Testis (tissue), 3 donors: ENCODE data around the gene PRKG1. TPM values are rescaled to one million over a fixed set of nuclear protein-coding genes. Genes with fewer than 3 reads are reported as not detected.

Source experiments
- DNase-seq: peaks from one replicate; pipeline ENCODE4 v3.0.0-alpha.2; 2019
- H3K27ac ChIP-seq, 2 donors: fragments of 200-600 bp; sonication (generic); one replicate each; pipeline ENCODE4 v1.5.1; 2019
- H3K27me3 ChIP-seq: fragments of 200-600 bp; sonication (generic); one replicate; pipeline ENCODE4 v1.5.1; 2019
- H3K36me3 ChIP-seq: fragments of 200-600 bp; sonication (generic); one replicate; pipeline ENCODE4 v1.5.1; 2017; ENCODE audit warnings: low read depth; ENCODE audit errors: missing control alignments
- H3K4me1 ChIP-seq: fragments of 200-600 bp; sonication (generic); one replicate; pipeline ENCODE4 v1.5.1; 2019
- H3K4me3 ChIP-seq, 2 donors: fragments of 200-600 bp; sonication (generic); one replicate each; pipeline ENCODE4 v1.5.1; 2017 to 2019
- H3K9me3 ChIP-seq: fragments of 200-600 bp; sonication (generic); one replicate; pipeline ENCODE4 v1.5.1; 2017
- CTCF ChIP-seq, 3 experiments: fragments of 450-650 bp in 2 of 3; fragments of 200-600 bp in 1 of 3; sonication (generic) in 1 of 3; IDR thresholded peaks; one replicate each; pipeline ENCODE4 v1.5.1; 2016 to 2019; ENCODE audit warnings: antibody characterized with exemption in 3 of 3, mild to moderate bottlenecking in 2 of 3, moderate library complexity in 1 of 3
- POLR2A ChIP-seq: fragments of 450-650 bp; IDR thresholded peaks from one replicate; pipeline ENCODE4 v1.6.1; 2017; ENCODE audit warnings: antibody characterized with exemption, mild to moderate bottlenecking, moderate library complexity
- WGBS, 2 donors: methylation state at CpG; one replicate each; pipeline ENCODE4 v1.1.5; 2018; 5-methylcytosine and 5-hydroxymethylcytosine counted together
- intact Hi-C: fragments of 100-400 bp; cut with DNase I; formaldehyde crosslinking; loops from one replicate; pipeline ENCODE4 v1.15.1; 2023; ENCODE audit warnings: low total_unique reads
- polyA plus RNA-seq: library from polyadenylated mRNA; stranded (reverse); fragments of 350-450 nt; fragmentation: Illumina TruSeq; extraction: RNeasy Lipid Tissue Mini Kit (QIAGEN cat#74804); gene quantifications from one replicate; pipeline ENCODE4 v1.2.3, GENCODE V29; 2014; ENCODE audit warnings: low read depth, low replicate concordance; ENCODE audit not compliant: insufficient read depth
- total RNA-seq, 2 donors: library from RNA; depleted of rRNA; stranded (reverse); fragments of >200 nt; gene quantifications; one replicate each; pipeline ENCODE4 v1.2.3, GENCODE V29; 2016

PRKG1 gene
- total and polyA plus RNA-seq, 3 donors from 2014 or later = 6.3 to 15.3 (median 12.5) TPM

- Histone ChIP-seq H3K27me3 (no peaks in the 10 kb centered on the region), H3K27ac (no peak overlapping the region), H3K36me3 (no peaks in the 10 kb centered on the region), H3K4me1 (no peaks in the 10 kb centered on the region), H3K4me3 (no peak overlapping the region), H3K9me3 (no peaks in the 10 kb centered on the region)
- WGBS, 2 donors = 82 to 87% methylated on average over 1 of the region's 1 CpG
- TF ChIP-seq POLR2A (no peak), CTCF (IDR thresholded peaks at IDR 0.05) (no peak)
- no peak for DNase-seq
- intact Hi-C loops = no loop called here
Measured at GRCh38 chr10:51169111-51169510, 94.8 kb downstream of the PRKG1 start.

- no peak overlapping the region for H3K27ac ChIP-seq
- no peak for DNase-seq
Measured at GRCh38 chr10:51170518-51171245, 96.4 kb downstream of the PRKG1 start.

GRCh38 chr10:51171946-51172345, 97.7 kb downstream of the PRKG1 start:
- intact Hi-C loops = no loop called here
- DNase-seq = no peak
- Histone ChIP-seq H3K9me3 (no peaks in the 10 kb centered on the region), H3K36me3 (no peaks in the 10 kb centered on the region), H3K4me1 (no peaks in the 10 kb centered on the region), H3K27me3 (no peaks in the 10 kb centered on the region), H3K27ac (no peak overlapping the region), H3K4me3 (no peak overlapping the region)
- WGBS, 2 donors = 95 to 96% methylated on average over 2 of the region's 2 CpGs
- TF ChIP-seq CTCF (IDR thresholded peaks at IDR 0.05) (no peak), POLR2A (no peak)

More at GRCh38 chr10:51170518-51171245, 96.4 kb downstream of the PRKG1 start:
- Histone ChIP-seq H3K4me3 (no peak overlapping the region), H3K9me3 (no peaks in the 10 kb centered on the region), H3K27me3 (no peaks in the 10 kb centered on the region), H3K36me3 (no peaks in the 10 kb centered on the region), H3K4me1 (no peaks in the 10 kb centered on the region)
- TF ChIP-seq CTCF (IDR thresholded peaks at IDR 0.05) (no peak), POLR2A (no peak)
- 93 to 95% methylated on average over 2 of the region's 2 CpGs for whole genome bisulfite sequencing, 2 donors
- intact Hi-C loops = no loop called here

- Histone ChIP-seq H3K4me3 (no peak overlapping the region), H3K9me3 (no peaks in the 10 kb centered on the region), H3K4me1 (no peaks in the 10 kb centered on the region), H3K36me3 (no peaks in the 10 kb centered on the region), H3K27me3 (no peaks in the 10 kb centered on the region), H3K27ac (no peak overlapping the region)
- no peak for DNase-seq
- TF ChIP-seq POLR2A = no peak
- intact Hi-C loops = no loop called here
Measured at GRCh38 chr10:51176976-51177695, 102.8 kb downstream of the PRKG1 start.

GRCh38 chr10:51178634-51179033, 104.3 kb downstream of the PRKG1 start:
- no peaks in the 10 kb centered on the region for H3K36me3 ChIP-seq
- no peaks in the 10 kb centered on the region for H3K9me3 ChIP-seq
- H3K27ac ChIP-seq = no peak overlapping the region
- no peak overlapping the region for H3K4me3 ChIP-seq
- intact Hi-C loops = no loop called here
- no peaks in the 10 kb centered on the region for H3K4me1 ChIP-seq
- no peak for DNase-seq
- no peaks in the 10 kb centered on the region for H3K27me3 ChIP-seq
- TF ChIP-seq CTCF (IDR thresholded peaks at IDR 0.05) (no peak), POLR2A (no peak)
